ENCODE measurements around the gene ZNF440.
"Not testable (repeated sequence)": the region's sequence is repeated elsewhere in the genome, so short reads cannot be mapped to it uniquely, and the experiment has no call there.

ZNF440 gene

DNA sequence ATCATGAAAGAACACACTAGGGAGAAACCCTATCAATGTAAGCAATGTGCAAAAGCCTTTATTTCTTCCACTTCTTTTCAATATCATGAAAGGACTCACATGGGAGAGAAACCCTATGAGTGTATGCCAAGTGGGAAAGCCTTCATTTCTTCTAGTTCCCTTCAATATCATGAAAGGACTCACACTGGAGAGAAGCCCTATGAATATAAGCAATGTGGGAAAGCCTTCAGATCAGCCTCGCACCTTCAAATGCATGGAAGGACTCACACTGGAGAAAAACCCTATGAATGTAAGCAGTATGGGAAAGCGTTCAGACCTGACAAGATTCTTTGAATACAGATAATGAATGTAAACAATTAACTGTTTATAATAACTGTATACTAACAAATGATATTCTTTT, 19.5 kb downstream of the ZNF440 start:
- TF ChIP-seq, protein P1, sequence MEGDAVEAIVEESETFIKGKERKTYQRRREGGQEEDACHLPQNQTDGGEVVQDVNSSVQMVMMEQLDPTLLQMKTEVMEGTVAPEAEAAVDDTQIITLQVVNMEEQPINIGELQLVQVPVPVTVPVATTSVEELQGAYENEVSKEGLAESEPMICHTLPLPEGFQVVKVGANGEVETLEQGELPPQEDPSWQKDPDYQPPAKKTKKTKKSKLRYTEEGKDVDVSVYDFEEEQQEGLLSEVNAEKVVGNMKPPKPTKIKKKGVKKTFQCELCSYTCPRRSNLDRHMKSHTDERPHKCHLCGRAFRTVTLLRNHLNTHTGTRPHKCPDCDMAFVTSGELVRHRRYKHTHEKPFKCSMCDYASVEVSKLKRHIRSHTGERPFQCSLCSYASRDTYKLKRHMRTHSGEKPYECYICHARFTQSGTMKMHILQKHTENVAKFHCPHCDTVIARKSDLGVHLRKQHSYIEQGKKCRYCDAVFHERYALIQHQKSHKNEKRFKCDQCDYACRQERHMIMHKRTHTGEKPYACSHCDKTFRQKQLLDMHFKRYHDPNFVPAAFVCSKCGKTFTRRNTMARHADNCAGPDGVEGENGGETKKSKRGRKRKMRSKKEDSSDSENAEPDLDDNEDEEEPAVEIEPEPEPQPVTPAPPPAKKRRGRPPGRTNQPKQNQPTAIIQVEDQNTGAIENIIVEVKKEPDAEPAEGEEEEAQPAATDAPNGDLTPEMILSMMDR (IDR thresholded peaks at IDR 0.05; ENCODE audit: low read depth, low read length) = no peak
- no peak for DNase-seq (ENCODE audit: extremely low read depth, low read depth)

GRCh38 chr19:11835626-11836066, 21.6 kb downstream of the ZNF440 start:
- DNase-seq (ENCODE audit: extremely low read depth, low read depth) = not testable (repeated sequence)

GRCh38 chr19:11843722-11844121, 29.6 kb downstream of the ZNF440 start:
- TF ChIP-seq, protein P1 (IDR thresholded peaks at IDR 0.05; ENCODE audit: low read depth, low read length) = no peak
- DNase-seq (ENCODE audit: extremely low read depth, low read depth) = no peak

DNA sequence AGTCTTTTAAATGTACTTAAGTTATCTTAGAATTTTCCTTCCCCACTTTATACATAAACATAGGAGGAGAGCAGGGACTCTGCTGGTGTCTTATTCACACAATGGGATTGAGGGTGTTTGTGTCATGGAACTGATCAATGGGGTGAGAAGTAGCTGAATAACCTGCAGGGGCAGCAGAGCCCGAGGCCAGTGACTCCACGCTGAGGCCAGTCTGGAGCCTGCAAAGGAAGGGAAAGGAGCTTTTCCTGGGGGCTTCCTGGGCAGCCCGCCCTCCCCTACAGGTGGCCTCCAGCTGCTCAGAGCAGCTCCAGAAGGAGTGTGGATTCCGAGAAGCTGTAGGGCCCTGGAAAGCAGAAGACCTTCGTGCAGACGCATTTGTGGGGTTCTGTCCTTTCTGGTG, 33.5 kb downstream of the ZNF440 start:
- not testable (repeated sequence) for DNase-seq (ENCODE audit: extremely low read depth, low read depth)

DNA sequence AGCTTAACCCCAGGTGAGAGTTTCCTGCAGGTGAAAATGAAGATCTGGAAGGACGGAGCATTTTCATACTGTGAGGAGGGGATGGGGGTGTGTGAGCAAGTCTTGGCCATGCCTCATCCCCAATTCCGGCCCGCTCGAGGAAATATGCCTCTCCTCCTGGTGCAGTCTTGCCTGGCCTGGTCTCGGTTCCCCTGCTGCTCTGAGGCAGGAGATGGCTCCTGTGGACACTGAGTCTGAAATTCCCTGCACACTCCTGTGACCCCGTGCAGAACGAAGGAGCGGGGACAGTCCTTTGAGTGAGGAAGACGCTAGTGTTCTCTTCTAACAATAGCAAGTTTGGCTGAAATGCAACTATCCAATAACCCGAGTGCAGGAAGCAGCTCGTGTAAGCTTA, 34.1 kb downstream of the ZNF440 start:
- no peak for DNase-seq (ENCODE audit: extremely low read depth, low read depth)
- TF ChIP-seq, protein P1 (IDR thresholded peaks at IDR 0.05; ENCODE audit: low read depth, low read length) = no peak

DNA sequence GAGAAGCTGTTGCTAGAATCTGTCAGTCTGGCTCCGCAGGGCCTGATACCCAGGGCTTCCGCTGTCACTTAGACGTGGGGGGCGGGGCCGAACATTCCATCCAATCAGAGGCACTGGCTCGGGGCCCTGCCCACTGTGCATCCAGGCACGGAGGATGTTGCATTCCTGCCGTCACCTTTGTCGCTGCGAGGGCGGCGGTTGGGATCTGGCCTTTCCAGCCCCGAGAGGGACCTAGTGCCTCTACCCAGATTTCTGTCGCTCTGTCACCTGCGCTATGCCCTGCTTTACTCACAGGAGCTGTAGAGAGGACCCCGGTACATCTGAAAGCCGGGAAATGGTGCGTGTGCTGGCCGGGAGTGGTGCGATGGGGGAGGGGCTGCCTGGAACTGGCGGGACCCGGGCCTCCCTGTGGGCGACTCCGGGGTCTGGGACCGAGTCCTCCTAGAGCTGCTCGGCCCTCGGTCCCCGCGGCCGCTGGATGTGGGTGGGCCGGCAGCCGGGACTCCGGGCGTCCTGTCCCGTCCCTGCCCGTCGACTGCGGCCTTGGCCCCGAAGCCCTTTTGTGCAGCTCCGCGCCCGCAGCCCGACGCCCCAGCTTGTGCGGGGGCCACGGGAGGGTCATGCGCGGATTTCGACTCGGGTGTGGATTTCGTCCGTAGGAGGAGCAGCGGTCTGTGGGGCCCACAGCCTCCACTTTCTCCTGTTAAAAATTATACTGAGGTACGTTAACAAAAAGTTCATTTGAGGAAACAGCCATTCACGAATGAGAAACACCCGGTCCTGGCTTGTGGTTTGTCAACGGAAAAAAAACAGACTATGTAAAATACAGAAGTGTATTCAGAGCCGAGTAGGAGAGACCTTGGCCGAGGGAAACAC, 34.8 kb downstream of the ZNF440 start, which contains the start of gene ZNF439:
TSS of gene ZNF439 (plus strand) at position 133 of the 876 bp plus-strand sequence. CDS start at position 275, 142 bp downstream.
- peak; percentile 20 for DNase-seq (ENCODE audit: extremely low read depth, low read depth)

DNA sequence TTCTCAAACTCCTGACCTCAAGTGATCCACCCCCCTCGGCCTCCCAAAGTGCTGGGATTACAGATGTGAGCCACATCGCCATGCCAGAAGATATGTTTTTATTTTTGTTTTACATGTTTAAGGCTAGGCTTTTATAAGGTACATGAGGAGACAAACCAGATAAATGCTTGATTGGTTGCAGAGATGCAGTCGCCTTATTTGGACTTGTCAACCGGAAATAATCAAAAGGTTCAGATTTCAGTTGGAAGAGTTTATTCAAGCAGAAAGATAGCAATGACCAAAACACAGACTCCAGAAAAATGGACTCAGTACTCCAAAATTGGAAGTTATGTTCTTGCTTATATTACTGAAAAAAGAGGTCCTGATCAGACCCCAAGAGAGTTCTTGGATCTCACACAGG, 36.2 kb downstream of the ZNF440 start:
- not testable (repeated sequence) for DNase-seq (ENCODE audit: extremely low read depth, low read depth)

More for the DNA sequence above, 34.8 kb downstream of the ZNF440 start, which contains the start of gene ZNF439:
- TF ChIP-seq, protein P1 (IDR thresholded peaks at IDR 0.05; ENCODE audit: low read depth, low read length) = no peak

GRCh38 chr19:11853358-11853757, 39.3 kb downstream of the ZNF440 start:
- TF ChIP-seq, protein P1 (IDR thresholded peaks at IDR 0.05; ENCODE audit: low read depth, low read length) = no peak
- no peak for DNase-seq (ENCODE audit: extremely low read depth, low read depth)
